Activated CD8-positive, alpha-beta T cell treated with anti-CD3 and anti-CD28 coated beads for 36 hours (primary cell): ENCODE measurements around the gene TK2. TPM values are rescaled to one million over a fixed set of nuclear protein-coding genes. Genes with fewer than 3 reads are reported as not detected.
A peak's percentile ranks its signal among the peaks of the same experiment; 100 is the strongest.

Experiments
- ATAC-seq: fragments of 200-7000 bp; cut with Tn5 transposase; one replicate; pipeline ENCODE4 v1.10.0; 2021; ENCODE audit warnings: mild to moderate bottlenecking, moderate library complexity
- CTCF ChIA-PET: fragments of 350-600 bp; sonication (Branson Sonifier 250); formaldehyde crosslinking; loops from one replicate; lab custom pipeline; 2021; ENCODE audit warnings: antibody characterized with exemption; lab: Charles Lee
- POLR2A ChIA-PET: fragments of 350-600 bp; sonication (Branson Sonifier 250); formaldehyde crosslinking; loops from one replicate; lab custom pipeline; 2021; ENCODE audit warnings: antibody characterized with exemption; lab: Charles Lee
- DNase-seq: peaks from one replicate; pipeline ENCODE4 v3.0.0-alpha.2; 2020
- H3K27ac Mint-ChIP-seq: one replicate; pipeline ENCODE4 v1.8.0; 2021; ENCODE audit warnings: mild to moderate bottlenecking, mixed read lengths
- H3K27me3 Mint-ChIP-seq: one replicate; pipeline ENCODE4 v1.8.0; 2021; ENCODE audit warnings: mixed read lengths
- H3K36me3 Mint-ChIP-seq: one replicate; pipeline ENCODE4 v1.8.0; 2021; ENCODE audit warnings: low read depth, mixed read lengths
- H3K4me1 Mint-ChIP-seq: one replicate; pipeline ENCODE4 v1.8.0; 2021; ENCODE audit warnings: low read depth, mixed read lengths
- H3K4me3 Mint-ChIP-seq: one replicate; pipeline ENCODE4 v1.8.0; 2021; ENCODE audit warnings: mild to moderate bottlenecking, moderate library complexity, mixed read lengths
- H3K9me3 Mint-ChIP-seq: one replicate; pipeline ENCODE4 v1.8.0; 2021; ENCODE audit warnings: mixed read lengths
- CTCF ChIP-seq: fragments of 200-600 bp; IDR thresholded peaks from one replicate; pipeline ENCODE4 v1.8.0; 2022; ENCODE audit warnings: antibody characterized with exemption, mild to moderate bottlenecking
- intact Hi-C: fragments of 100-400 bp; cut with micrococcal nuclease; formaldehyde crosslinking; loops from one replicate; pipeline ENCODE4 v1.10.0; 2022
- total RNA-seq, 2 experiments: library from RNA; stranded (reverse); gene quantifications; one replicate each; pipeline ENCODE4 v1.2.3, GENCODE V29; 2021

TK2 gene
- total RNA-seq, 2 experiments from 2014 or later, result 3.2 to 4.4 TPM

- H3K4me3 Mint-ChIP-seq, result peak overlapping the region; percentile 88
- ChIA-PET CTCF (interaction anchor here (1.0 to 4.9 kb wide), 5 partner anchors 9 to 147 kb away, joined by 3 to 41 read pairs (median 10); no protein-coding TSS in a partner anchor), POLR2A (interaction anchor here (1.1 to 7.3 kb wide), 8 partner anchors 9 to 79 kb away, joined by 3 to 78 read pairs (median 4); no protein-coding TSS in a partner anchor)
- TF ChIP-seq CTCF, result no peak
- ATAC-seq, result no peak
- intact Hi-C loops, result loop anchor here (5.0 kb wide), 1 partner anchor 48 kb away; the partner anchor contains the start of gene CMTM3
- no peak for DNase-seq
- no peaks in the 10 kb centered on the region for H3K9me3 Mint-ChIP-seq
- peaks cover 60% of the 10 kb centered on the region for H3K4me1 Mint-ChIP-seq
- peak overlapping the region; percentile 92 for H3K27ac Mint-ChIP-seq
- peaks cover 43% of the 10 kb centered on the region for H3K36me3 Mint-ChIP-seq
- H3K27me3 Mint-ChIP-seq, result no peaks in the 10 kb centered on the region
Measured at GRCh38 chr16:66554021-66554420, 4.1 kb upstream of the TK2 start.

- no peak for DNase-seq
- peak overlapping the region; percentile 92 for H3K27ac Mint-ChIP-seq
- no peak for TF ChIP-seq CTCF
- ChIA-PET POLR2A (interaction anchor here (1.0 to 7.3 kb wide), 10 partner anchors 10 to 78 kb away, joined by 3 to 78 read pairs (median 4); partner anchors contain the start of gene CMTM3), CTCF (interaction anchor here (1.0 to 4.9 kb wide), 7 partner anchors 10 to 55 kb away, joined by 3 to 41 read pairs (median 7); no protein-coding TSS in a partner anchor)
- intact Hi-C loops, result loop anchor here (5.0 kb wide), 1 partner anchor 49 kb away; the partner anchor contains the start of gene CMTM3
- H3K4me3 Mint-ChIP-seq, result peak overlapping the region; percentile 88
- no peaks in the 10 kb centered on the region for H3K9me3 Mint-ChIP-seq
- peaks cover 40% of the 10 kb centered on the region for H3K36me3 Mint-ChIP-seq
- no peak for ATAC-seq
- no peaks in the 10 kb centered on the region for H3K27me3 Mint-ChIP-seq
- peaks cover 64% of the 10 kb centered on the region for H3K4me1 Mint-ChIP-seq
Measured at GRCh38 chr16:66553223-66553622, 3.3 kb upstream of the TK2 start.

GRCh38 chr16:66552286-66553177 lies 2.6 kb upstream of the TK2 start, which contains the start of gene CKLF:
Gene CKLF (plus strand): TSS chr16:66552576. CDS start chr16:66552716, 140 bp downstream.
- peaks cover 36% of the 10 kb centered on the region for H3K36me3 Mint-ChIP-seq
- ATAC-seq, result peak; percentile 76
- no peaks in the 10 kb centered on the region for H3K27me3 Mint-ChIP-seq
- DNase-seq, result peak; percentile 90
- H3K4me3 Mint-ChIP-seq, result peak within 1 kb of the TSS; percentile 88
- peak within 1 kb of the TSS; percentile 92 for H3K27ac Mint-ChIP-seq
- ChIA-PET CTCF (interaction anchor here (0.7 to 4.9 kb wide), 18 partner anchors 10 to 329 kb away, joined by 3 to 41 read pairs (median 4); partner anchors contain the start of genes CMTM2 and CMTM3), POLR2A (interaction anchor here (0.7 to 7.3 kb wide), 14 partner anchors 8 to 78 kb away, joined by 3 to 78 read pairs (median 5); partner anchors contain the start of genes CMTM2 and CMTM3)
- no peaks in the 10 kb centered on the region for H3K9me3 Mint-ChIP-seq
- peaks cover 63% of the 10 kb centered on the region for H3K4me1 Mint-ChIP-seq
- intact Hi-C loops, result loop anchor here (5.0 kb wide), 1 partner anchor 50 kb away; the partner anchor contains the start of gene CMTM3
- no peak for TF ChIP-seq CTCF

GRCh38 chr16:66551788-66552285 lies 1.9 kb upstream of the TK2 start:
- intact Hi-C loops, result loop anchor here (2.0 to 5.0 kb wide), 2 partner anchors 35 to 50 kb away; partner anchors contain the start of gene CMTM3
- CTCF ChIA-PET, result interaction anchor here (0.7 to 4.9 kb wide), 20 partner anchors 9 to 329 kb away, joined by 3 to 41 read pairs (median 4); partner anchors contain the start of genes CMTM2 and CMTM3
- ATAC-seq, result peak; percentile 4
- peaks cover 61% of the 10 kb centered on the region for H3K4me1 Mint-ChIP-seq
- no peak for TF ChIP-seq CTCF
- POLR2A ChIA-PET, result interaction anchor here (0.6 to 7.3 kb wide), 15 partner anchors 9 to 1665 kb away, joined by 3 to 78 read pairs (median 5); partner anchors contain the start of genes CMTM2 and CMTM3
- H3K4me3 Mint-ChIP-seq, result peak overlapping the region; percentile 88
- peaks cover 34% of the 10 kb centered on the region for H3K36me3 Mint-ChIP-seq
- no peaks in the 10 kb centered on the region for H3K9me3 Mint-ChIP-seq
- peak; percentile 26 for DNase-seq
- no peaks in the 10 kb centered on the region for H3K27me3 Mint-ChIP-seq
- H3K27ac Mint-ChIP-seq, result peak overlapping the region; percentile 92
